Right atrium auricular region (tissue), 2 donors: ENCODE results near the gene SIK2. TPM values are rescaled to one million over a fixed set of nuclear protein-coding genes. Genes with fewer than 3 reads are reported as not detected.
A peak's percentile ranks its signal among the peaks of the same experiment; 100 is the strongest.

Experiments
- DNase-seq: peaks from one replicate; pipeline ENCODE4 v3.0.0-alpha.2; 2019; ENCODE audit warnings: low spot score
- H3K27ac ChIP-seq, 2 donors: fragments of 200-600 bp; sonication (generic); 1 replicate in 1 of 2; 2 replicates in 1 of 2; pipeline ENCODE4 v1.5.1; 2016 to 2019
- H3K27me3 ChIP-seq, 2 donors: fragments of 200-600 bp; sonication (generic); one replicate each; pipeline versions ENCODE4 v1.5.1 to v1.6.0; 2017 to 2019
- H3K36me3 ChIP-seq: fragments of 200-600 bp; sonication (generic); one replicate; pipeline ENCODE4 v1.5.1; 2016
- H3K4me1 ChIP-seq, 2 donors: fragments of 200-600 bp; sonication (generic); one replicate each; pipeline versions ENCODE4 v1.5.1 to v1.6.0; 2017 to 2019
- H3K4me3 ChIP-seq, 2 donors: fragments of 200-600 bp; sonication (generic); 1 replicate in 1 of 2; 2 replicates in 1 of 2; pipeline ENCODE4 v1.5.1; 2017 to 2019; ENCODE audit warnings: mild to moderate bottlenecking in 1 of 2, moderate library complexity in 1 of 2
- H3K9me3 ChIP-seq, 2 donors: fragments of 200-600 bp; sonication (generic); one replicate each; pipeline ENCODE4 v1.5.1; 2019
- CTCF ChIP-seq, 2 donors: fragments of 200-600 bp; sonication (generic); IDR thresholded peaks; one replicate each; pipeline ENCODE4 v1.5.1; 2019; ENCODE audit warnings: antibody characterized with exemption in 2 of 2
- total RNA-seq, 2 donors: library from RNA; depleted of rRNA; stranded (reverse); fragments of >200 nt; gene quantifications; one replicate each; pipeline ENCODE4 v1.1.0, GENCODE V29; 2016

The SIK2 gene
- total RNA-seq, 2 donors from 2014 or later: 23.5 to 28.0 TPM

GRCh38 chr11:111602865-111603610, 789 bp downstream of the SIK2 start:
- peak overlapping the region; percentile 56 to 98 for H3K4me3 ChIP-seq
- no peaks in the 10 kb centered on the region for H3K9me3 ChIP-seq
- no peak for DNase-seq
- peak overlapping the region; percentile 94 to 100 for H3K27ac ChIP-seq
- no peak for TF ChIP-seq CTCF (IDR thresholded peaks at IDR 0.05)
- H3K36me3 ChIP-seq: no peaks in the 10 kb centered on the region
- peaks cover 0 to 40% of the 10 kb centered on the region in 2 donors for H3K4me1 ChIP-seq
- no peaks in the 10 kb centered on the region for H3K27me3 ChIP-seq

GRCh38 chr11:111603611-111604130, 1.4 kb downstream of the SIK2 start:
- DNase-seq: no peak
- Histone ChIP-seq H3K4me3 (peak overlapping the region; percentile 56 to 98), H3K36me3 (no peaks in the 10 kb centered on the region), H3K27ac (peak overlapping the region; percentile 94 to 100), H3K4me1 (peaks cover 0 to 40% of the 10 kb centered on the region in 2 donors), H3K9me3 (no peaks in the 10 kb centered on the region), H3K27me3 (no peaks in the 10 kb centered on the region)
- TF ChIP-seq CTCF (IDR thresholded peaks at IDR 0.05): no peak

- H3K4me3 ChIP-seq: peak overlapping the region; percentile 56 to 98
- TF ChIP-seq CTCF (IDR thresholded peaks at IDR 0.05): peak; percentile 38 to 77
- H3K27ac ChIP-seq: peak overlapping the region; percentile 94 to 100
- H3K9me3 ChIP-seq: no peaks in the 10 kb centered on the region
- H3K36me3 ChIP-seq: no peaks in the 10 kb centered on the region
- H3K4me1 ChIP-seq: peaks cover 0 to 40% of the 10 kb centered on the region in 2 donors
- DNase-seq: no peak
- no peaks in the 10 kb centered on the region for H3K27me3 ChIP-seq
Measured at GRCh38 chr11:111604392-111605009, 2.3 kb downstream of the SIK2 start.

- H3K4me1 ChIP-seq: peaks cover 0 to 40% of the 10 kb centered on the region in 2 donors
- H3K27me3 ChIP-seq: no peaks in the 10 kb centered on the region
- H3K9me3 ChIP-seq: no peaks in the 10 kb centered on the region
- peak in 1 of 2 donors; percentile 46 for TF ChIP-seq CTCF (IDR thresholded peaks at IDR 0.05)
- no peaks in the 10 kb centered on the region for H3K36me3 ChIP-seq
- no peak overlapping the region for H3K27ac ChIP-seq
- DNase-seq: no peak
- H3K4me3 ChIP-seq: no peak overlapping the region
Measured at GRCh38 chr11:111605681-111606080, 3.4 kb downstream of the SIK2 start.

- Histone ChIP-seq H3K27me3 (no peaks in the 10 kb centered on the region), H3K4me3 (no peak overlapping the region), H3K36me3 (no peaks in the 10 kb centered on the region), H3K4me1 (peaks cover 0 to 34% of the 10 kb centered on the region in 2 donors), H3K9me3 (no peaks in the 10 kb centered on the region), H3K27ac (no peak overlapping the region)
- TF ChIP-seq CTCF (IDR thresholded peaks at IDR 0.05): no peak
- no peak for DNase-seq
Measured at GRCh38 chr11:111606986-111607385, 4.7 kb downstream of the SIK2 start.
